Measurements from ENCODE around the gene GMDS.

GMDS gene

GRCh38 chr6:1626481-1626880, 618.9 kb downstream of the GMDS start:
- H3K4me3 ChIP-seq (ENCODE audit: low read depth, low read length): no peak overlapping the region
- TF ChIP-seq CTCF (IDR thresholded peaks at IDR 0.05; ENCODE audit: borderline replicate concordance, insufficient read depth, low read depth, low read length): no peak

- TF ChIP-seq CTCF (IDR thresholded peaks at IDR 0.05; ENCODE audit: borderline replicate concordance, insufficient read depth, low read depth, low read length): no peak
- no peak overlapping the region for H3K4me3 ChIP-seq (ENCODE audit: low read depth, low read length)
Observed at GRCh38 chr6:1625794-1626435, 619.5 kb downstream of the GMDS start.

DNA sequence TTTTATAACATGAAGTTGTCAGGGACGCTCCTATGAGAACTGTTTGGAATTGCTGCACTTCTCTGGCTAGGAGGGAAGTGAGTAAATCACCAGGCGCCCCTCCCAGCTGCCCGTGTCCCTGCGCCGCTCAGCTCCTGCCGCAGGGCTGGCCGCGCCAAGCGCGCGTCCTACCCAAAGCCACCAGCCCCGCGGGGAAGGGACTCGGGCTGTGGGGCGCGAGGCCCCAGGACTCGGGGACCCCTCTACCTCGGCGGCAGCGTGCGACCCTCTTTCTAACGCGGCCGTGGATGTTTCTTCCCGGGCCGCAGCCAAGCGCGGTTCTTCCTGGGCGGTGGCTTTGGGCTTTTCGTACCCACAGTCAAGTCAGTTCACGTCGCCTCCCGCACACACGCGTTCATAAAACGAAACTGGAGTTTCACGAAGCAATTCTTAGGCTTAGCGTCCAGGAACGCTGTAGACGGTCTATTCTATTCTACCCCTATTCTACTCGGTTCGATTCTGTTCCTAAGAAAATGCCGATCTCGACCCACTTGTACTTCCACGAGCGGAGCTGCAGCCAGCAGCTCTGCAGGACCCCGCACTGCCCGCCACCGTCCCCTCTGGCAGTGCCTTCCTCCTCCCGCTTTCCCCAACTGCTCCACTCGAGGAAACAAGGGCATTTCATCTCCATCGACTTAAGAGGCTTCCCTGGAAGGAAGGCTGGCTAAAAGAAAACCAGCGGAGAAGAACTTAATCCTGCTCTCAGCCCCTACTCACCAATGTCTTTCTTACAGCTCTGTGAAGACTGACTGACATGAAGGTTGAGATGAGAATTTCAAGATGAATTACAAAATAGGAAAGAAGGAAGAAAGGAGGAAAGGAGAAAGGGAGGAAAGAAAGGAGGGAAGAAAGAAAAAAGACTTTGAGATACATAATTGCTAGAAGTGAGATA, 620.3 kb downstream of the GMDS start:
- peak overlapping the region; percentile 67 for H3K4me3 ChIP-seq (ENCODE audit: low read depth, low read length)
- TF ChIP-seq CTCF (IDR thresholded peaks at IDR 0.05; ENCODE audit: borderline replicate concordance, insufficient read depth, low read depth, low read length): no peak

- no peak for TF ChIP-seq CTCF (IDR thresholded peaks at IDR 0.05; ENCODE audit: borderline replicate concordance, insufficient read depth, low read depth, low read length)
- H3K4me3 ChIP-seq (ENCODE audit: low read depth, low read length): peak overlapping the region; percentile 67
Observed at GRCh38 chr6:1624058-1624850, 621.2 kb downstream of the GMDS start.

GRCh38 chr6:1623769-1624057, 621.7 kb downstream of the GMDS start:
- TF ChIP-seq CTCF (IDR thresholded peaks at IDR 0.05; ENCODE audit: borderline replicate concordance, insufficient read depth, low read depth, low read length): no peak

GRCh38 chr6:1622851-1623768, 622.3 kb downstream of the GMDS start:
- no peak for TF ChIP-seq CTCF (IDR thresholded peaks at IDR 0.05; ENCODE audit: borderline replicate concordance, insufficient read depth, low read depth, low read length)
- H3K4me3 ChIP-seq (ENCODE audit: low read depth, low read length): no peak overlapping the region

More at GRCh38 chr6:1623769-1624057, 621.7 kb downstream of the GMDS start:
- no peak overlapping the region for H3K4me3 ChIP-seq (ENCODE audit: low read depth, low read length)
